ENCODE measurements around the gene LILRA1.

DNA sequence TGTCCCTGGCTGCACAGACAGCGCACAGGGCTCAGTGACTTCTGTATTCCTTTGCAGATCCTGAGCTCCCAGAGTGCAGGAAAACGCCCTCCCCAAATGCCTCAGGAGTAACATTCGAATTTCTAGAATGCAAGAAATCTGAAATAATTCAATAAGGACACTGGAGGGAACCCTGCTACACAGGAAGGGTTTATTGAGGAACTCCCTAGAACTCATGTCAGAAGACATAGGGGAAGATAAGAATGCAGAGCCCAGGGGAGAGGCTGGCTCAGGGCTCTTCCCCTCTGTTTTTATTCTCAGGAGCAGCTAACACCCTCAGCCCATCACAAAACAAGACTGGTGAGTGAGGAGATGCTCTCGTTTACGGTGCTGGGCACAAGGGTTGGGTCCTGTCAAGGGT is 6.8 kb downstream of the LILRA1 start:
- TF ChIP-seq, protein P1, sequence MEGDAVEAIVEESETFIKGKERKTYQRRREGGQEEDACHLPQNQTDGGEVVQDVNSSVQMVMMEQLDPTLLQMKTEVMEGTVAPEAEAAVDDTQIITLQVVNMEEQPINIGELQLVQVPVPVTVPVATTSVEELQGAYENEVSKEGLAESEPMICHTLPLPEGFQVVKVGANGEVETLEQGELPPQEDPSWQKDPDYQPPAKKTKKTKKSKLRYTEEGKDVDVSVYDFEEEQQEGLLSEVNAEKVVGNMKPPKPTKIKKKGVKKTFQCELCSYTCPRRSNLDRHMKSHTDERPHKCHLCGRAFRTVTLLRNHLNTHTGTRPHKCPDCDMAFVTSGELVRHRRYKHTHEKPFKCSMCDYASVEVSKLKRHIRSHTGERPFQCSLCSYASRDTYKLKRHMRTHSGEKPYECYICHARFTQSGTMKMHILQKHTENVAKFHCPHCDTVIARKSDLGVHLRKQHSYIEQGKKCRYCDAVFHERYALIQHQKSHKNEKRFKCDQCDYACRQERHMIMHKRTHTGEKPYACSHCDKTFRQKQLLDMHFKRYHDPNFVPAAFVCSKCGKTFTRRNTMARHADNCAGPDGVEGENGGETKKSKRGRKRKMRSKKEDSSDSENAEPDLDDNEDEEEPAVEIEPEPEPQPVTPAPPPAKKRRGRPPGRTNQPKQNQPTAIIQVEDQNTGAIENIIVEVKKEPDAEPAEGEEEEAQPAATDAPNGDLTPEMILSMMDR (IDR thresholded peaks at IDR 0.05), result no peak
- TF ChIP-seq, protein P2, sequence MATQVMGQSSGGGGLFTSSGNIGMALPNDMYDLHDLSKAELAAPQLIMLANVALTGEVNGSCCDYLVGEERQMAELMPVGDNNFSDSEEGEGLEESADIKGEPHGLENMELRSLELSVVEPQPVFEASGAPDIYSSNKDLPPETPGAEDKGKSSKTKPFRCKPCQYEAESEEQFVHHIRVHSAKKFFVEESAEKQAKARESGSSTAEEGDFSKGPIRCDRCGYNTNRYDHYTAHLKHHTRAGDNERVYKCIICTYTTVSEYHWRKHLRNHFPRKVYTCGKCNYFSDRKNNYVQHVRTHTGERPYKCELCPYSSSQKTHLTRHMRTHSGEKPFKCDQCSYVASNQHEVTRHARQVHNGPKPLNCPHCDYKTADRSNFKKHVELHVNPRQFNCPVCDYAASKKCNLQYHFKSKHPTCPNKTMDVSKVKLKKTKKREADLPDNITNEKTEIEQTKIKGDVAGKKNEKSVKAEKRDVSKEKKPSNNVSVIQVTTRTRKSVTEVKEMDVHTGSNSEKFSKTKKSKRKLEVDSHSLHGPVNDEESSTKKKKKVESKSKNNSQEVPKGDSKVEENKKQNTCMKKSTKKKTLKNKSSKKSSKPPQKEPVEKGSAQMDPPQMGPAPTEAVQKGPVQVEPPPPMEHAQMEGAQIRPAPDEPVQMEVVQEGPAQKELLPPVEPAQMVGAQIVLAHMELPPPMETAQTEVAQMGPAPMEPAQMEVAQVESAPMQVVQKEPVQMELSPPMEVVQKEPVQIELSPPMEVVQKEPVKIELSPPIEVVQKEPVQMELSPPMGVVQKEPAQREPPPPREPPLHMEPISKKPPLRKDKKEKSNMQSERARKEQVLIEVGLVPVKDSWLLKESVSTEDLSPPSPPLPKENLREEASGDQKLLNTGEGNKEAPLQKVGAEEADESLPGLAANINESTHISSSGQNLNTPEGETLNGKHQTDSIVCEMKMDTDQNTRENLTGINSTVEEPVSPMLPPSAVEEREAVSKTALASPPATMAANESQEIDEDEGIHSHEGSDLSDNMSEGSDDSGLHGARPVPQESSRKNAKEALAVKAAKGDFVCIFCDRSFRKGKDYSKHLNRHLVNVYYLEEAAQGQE (IDR thresholded peaks at IDR 0.05; ENCODE audit: insufficient read depth in 1 of 2, low read depth in 2 of 2, low read length in 1 of 2), result no peak
- no peak for TF ChIP-seq SIN3A (IDR thresholded peaks at IDR 0.05; ENCODE audit: borderline replicate concordance, insufficient read depth, low read depth, low read length)
- no peak for TF ChIP-seq POLR2AphosphoS5 (IDR thresholded peaks at IDR 0.05; ENCODE audit: low read depth, low read length)
